NAMALWA (cell line): Measurements from ENCODE around the gene DENND2D.
A peak's percentile ranks its signal among the peaks of the same experiment; 100 is the strongest.

Experiments
- DNase-seq: peaks from one replicate; pipeline ENCODE4 v3.0.0-alpha.2; 2015; ENCODE audit warnings: low spot score

Gene DENND2D

DNA sequence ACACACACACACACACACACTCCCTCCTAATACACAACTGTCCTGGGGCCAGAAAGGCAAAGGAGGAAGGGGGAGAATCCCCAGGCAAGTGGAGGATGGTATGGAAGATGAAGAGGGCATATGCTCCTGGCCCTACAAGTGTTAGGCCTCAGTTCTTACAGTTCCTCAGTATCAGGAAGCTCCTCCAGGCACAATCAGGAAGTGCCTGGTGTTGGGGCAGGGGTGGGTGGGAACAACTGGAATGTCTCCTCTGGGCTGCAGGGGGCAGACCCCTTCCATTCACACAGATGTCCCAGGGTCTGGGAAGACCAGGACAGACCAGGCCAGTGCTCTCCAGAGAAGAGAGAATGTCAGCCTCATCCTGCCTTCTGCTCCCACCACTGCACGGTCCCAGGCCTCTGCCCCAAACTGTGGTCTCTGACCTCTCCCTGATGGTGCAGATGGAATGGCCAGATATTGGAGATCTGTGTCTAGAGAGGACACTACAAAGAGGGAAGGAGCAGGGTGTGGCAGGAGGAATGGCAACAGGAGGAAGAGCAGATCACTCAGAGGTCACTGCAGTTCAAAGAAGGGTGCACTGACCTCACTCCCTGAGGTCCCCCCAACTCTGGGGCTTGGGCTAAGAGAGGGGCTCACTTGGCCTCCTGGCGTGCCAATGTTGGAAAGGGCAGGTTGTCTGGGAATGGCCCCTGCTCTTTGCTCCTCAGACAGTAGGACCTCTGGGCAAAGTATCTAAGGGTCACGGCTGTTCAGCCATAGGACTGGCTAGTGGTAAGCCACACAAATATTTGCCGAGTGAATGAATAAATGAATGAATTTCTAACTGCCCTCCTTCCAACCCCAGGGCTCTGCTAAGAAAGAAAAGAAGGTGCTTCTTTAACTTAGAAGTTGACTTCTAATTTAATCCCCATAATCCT, 2.5 kb upstream of the DENND2D start:
- no peak for DNase-seq

DNA sequence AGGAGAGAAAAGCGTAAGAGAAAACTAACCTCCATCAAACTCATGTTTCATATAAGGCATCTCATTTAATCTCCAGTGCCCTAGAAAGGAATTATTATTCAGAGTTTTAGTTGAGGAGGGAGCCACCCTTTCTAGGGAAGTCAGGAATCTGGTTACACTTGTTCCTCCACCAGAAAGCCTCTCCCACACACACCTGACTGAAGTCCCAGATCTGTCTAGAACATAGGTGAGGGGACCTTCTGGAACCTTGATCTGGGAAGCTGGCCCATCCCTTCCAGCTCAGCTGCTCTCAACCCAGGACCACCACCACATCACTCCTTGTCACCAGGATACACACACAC, 1.9 kb upstream of the DENND2D start:
- no peak for DNase-seq

DNA sequence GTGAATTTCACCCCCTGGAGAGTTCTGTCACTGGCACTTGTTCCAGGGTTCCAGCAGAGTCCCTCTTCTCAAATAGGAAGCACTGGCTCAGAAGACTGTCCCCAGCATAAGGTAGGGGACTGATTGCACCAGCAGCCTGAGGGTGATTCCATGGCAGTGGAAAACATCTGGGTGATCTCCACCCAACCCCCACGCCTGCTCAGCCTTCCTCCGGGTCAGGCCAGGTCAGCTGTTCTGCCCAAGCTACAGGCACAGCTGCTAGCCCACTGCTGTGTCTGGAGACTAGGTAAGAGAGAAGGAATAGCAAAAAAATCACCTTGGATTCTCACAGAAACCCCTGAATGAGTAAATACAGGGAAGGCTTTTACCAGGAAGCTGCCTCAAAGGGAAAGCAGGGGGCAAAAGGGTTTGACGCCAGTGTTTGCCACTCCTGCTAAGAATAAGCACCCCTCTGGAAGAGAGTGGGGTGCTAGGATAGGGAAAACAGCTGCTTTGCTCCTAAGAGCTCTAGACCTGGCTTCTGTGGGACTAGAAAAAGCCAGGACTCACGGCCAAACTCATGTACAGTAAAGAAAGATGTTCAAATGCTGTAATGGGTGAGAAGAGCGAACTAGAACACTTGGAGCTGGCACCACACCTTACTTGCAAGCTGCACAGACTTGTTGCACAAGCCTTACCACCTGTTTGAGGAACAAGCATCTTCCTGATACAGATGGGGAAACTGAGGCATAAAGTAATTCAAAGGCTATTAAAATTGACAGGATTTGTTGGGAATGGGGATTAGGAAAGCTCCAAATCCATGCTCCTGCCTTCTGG, 1.0 kb upstream of the DENND2D start:
- no peak for DNase-seq

DNA sequence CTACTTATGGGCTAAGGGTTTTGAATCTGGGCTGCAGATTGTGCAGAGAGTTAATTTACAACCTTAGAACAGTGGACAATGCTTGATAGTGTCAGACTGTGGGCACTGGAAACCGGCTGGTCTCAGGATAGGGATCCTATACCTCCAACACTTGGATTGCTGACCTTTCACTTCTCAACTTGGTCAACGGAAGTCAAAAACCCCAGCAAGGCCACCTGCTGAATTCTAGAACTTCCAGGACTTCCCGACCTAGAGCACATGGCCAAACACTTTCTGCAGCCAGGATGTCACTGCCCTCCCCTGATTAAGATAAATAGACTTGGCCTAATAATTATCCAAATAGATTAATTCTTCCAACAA, 336 bp upstream of the DENND2D start:
- DNase-seq, result no peak

DNA sequence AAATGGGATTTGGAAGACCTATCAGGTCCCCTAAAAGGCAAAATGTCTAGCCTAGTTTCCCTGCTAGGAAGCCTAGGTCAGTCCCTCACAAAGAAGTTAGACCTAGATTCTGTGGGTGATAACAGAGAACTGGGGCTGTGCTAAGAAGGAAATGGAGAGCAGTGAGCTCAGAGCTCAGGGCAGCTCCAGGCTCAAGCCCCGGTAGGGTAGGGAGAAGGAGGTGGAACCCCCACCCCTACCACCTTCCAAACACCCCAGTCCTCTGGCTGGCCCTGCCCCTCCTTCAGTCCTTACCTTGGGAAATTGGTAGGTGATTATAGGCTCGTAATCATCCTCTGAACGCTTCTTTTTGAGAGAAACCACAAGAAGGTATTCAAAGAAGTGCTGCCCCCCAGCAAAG, 1.1 kb downstream of the DENND2D start:
- no peak for DNase-seq

DNA sequence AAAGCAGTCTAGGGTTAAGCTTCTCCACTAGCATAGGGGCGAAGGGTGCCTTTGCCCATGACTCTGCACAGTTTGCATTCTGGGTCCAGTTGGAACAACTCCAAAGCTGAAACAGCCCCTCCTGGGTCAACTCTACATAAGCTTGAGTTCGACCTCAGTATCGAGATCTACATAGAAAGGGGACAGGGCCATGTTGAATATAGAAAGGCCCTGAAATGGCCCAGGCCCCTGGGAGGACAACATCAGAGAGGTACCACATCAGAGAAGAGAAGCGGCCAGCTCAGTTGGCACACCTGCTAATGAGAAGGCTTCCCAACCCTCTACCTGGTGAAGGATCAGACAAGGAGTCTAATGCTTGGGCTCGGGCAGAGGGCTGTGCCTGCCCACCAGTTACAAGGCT, 1.6 kb downstream of the DENND2D start:
- no peak for DNase-seq

DNA sequence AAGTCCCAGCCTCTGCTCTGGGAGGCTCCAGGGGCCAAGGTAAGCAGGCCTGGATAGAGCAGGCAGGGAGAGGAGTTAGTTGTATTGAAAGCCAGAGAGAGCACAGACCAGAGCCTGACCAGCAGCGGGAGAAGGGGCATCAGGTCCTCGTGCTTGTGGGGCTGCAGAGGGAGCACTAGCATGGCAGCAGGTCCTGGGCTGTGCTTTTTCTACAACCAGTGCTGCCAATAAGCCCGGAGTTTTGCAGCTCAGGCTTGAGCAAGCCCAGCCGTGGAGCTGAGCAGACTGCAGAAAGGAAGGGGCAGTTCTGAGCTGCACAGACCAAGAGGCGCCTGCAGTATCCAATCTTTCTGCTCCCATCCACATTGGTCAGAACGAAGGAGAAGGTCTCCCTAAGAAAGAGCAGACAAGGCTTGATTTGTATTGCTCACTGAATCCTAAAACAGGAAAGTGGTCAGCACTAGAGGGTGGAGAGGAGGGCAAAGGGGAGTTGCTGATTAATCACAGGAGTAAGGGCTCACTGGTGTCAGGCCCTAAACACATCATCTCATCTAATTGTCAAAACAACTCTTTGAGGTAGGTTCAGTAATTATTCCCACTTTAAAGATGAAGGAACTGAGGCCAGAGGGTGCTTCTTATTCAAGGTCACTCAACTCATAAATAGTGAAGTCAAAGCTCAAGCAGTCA, 2.7 kb downstream of the DENND2D start:
- DNase-seq, result peak; percentile 56

DNA sequence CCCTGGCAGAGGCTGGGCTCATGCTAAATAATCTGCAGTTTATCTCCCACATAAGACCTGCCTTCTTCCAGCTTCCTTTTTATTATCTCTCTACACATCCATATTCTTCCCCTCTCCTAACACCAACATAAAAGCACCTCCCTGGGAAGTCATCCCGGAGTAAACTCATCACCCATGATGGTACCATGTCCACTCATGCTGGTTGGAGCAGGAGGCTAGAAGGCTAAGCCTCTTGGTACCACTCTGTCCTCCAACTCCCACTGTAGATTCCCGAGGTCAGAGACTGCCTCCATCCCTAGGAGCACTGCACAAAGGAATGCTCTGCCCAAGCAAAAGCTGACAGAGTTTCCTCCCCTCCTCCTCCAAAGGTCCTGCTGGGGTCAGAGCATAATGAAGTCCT, 4.2 kb downstream of the DENND2D start:
- DNase-seq, result no peak

DNA sequence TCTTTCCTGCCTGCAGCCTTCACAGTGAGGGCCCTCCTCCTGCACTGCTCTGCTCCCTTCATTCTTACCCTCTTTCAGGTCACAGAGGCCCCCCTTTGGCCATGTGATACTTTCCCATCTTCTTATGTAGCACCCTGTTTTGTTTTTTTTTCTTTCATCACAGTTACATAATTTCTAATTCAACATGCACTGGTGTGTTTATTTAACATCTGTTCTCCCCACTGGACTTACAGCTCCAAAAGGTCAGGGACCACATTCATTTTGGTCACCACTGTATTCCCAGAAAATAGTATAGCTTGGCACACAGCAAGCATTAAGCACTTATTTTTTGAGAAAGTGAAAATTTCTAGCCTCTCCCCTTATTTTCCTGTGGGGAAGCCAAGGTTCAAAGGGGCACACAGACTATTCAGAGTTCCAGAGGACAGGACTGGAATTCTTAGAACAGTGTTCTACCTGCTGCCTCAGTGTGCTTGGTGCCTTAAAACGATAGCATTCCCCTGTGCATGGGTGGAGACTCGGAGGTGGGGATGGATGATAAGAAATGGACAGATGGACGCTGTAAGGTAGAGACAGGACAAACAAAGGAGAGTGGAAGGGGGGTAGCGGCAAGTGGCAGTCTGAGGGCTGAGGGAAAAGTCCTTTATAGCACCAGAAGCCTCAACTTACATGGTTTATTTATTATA, 5.3 kb downstream of the DENND2D start:
- DNase-seq, result no peak

DNA sequence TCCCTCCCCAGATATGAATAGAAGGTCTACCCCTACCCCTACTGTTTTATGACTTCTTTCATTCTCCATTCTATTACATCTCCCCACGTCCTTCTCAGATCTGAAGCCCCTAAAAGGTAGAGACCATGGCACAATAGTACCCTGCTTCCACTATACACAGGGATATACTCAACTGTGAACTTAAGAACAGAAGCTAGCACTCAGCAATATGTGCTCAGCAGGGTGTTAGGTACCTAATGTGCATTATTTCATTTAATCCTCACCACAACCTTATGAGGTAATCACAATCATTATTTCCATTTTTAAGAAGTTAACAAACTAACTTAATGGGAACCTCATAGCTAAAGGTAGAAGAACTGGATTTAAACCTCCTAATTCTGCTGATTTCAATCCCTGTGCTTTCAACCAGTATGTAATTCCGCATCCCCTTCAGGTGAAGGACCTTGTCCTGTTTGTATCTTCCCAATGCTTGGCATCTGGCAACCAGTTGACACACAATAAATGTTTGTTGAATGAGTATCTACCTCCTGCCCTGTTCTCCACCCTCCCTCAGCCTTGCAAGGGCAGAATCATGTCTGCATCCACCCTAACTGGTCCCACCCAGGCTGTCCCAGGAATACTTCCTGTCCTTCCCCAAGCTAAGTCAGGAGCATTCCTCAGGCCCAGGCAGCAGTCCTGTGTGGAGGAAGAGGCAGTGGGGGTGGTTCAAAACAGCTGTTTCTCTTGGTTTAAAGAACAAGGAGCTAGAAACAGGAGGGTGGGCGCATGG, 6.5 kb downstream of the DENND2D start:
- no peak for DNase-seq

DNA sequence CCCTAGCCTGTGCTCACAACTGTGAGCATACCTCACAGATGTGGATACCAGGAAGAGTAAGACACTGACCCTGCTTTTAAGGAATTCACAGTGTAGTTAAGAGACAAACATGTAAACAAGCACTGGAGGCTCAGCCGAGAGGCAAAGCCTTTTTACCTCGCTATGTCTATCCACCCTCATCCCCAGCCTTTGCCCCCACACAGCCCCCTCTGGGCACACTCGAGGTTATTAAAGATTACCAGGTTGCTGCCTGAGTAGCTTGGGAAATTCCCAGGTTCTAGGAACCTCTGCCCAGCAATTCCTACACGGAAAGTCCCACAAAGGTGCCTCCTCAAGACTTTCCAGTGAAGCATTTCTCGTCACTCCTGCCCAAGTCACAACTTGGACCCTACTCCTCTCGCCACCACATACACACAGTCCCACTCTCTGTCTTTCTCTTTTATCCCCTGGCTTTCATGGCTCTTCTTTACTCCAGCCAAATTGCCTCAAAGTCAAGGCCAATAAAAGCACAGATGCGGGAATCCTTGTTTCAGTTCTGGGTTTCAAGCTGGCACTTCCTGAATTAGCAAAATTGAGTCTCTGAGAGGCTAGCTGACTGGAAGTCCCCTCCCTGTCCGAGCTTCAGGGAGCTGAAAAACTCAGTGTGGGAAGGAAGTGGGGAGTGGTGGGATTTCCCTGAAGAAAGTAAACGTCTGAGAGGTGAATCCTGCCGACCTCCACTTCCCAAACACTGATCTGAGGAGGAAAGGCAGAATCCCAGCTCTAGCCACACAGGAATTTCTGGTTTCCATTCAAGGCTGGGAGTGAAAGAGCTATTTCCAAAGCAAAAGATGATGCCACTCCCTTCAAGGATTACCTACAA, 7.6 kb downstream of the DENND2D start:
- DNase-seq, result no peak

DNA sequence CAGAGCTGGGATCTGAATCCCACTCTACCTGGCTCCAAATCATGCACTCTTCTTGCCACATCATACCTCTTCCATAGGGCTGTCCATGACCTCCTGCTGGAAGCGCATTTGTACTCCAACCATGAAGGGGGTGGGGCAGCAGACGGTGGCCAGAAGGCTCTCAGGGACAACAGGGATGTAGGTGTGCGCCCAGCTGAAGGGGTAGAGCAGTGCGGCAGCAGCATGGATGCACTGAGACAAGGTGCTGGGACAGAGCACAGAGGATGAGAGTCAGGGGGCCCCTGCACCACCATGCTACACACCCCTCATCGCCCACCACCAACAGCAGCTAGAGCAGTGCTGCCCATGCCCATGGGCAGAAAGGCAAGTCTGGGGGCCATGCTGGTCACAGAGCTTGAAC, 8.4 kb downstream of the DENND2D start:
- DNase-seq, result no peak

DNA sequence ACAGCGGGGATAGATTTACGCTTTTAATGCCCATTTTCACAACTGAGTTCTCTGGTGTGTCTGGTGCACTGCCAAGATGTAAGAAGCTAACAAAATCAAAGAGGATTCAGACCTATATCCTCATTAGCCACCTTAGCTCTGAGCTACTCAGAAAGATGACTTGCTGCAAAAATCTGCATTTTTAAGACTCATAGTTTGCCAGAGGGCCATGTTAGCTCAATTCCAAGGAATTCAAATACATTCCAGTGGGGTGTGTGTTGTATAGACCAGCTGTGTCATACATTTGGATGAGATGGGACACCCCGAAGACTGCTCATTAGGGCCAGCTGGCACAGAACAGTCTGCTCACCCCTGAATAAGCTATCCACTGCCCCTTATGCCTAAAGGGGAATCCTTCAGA, 8.9 kb downstream of the DENND2D start:
- DNase-seq, result no peak

DNA sequence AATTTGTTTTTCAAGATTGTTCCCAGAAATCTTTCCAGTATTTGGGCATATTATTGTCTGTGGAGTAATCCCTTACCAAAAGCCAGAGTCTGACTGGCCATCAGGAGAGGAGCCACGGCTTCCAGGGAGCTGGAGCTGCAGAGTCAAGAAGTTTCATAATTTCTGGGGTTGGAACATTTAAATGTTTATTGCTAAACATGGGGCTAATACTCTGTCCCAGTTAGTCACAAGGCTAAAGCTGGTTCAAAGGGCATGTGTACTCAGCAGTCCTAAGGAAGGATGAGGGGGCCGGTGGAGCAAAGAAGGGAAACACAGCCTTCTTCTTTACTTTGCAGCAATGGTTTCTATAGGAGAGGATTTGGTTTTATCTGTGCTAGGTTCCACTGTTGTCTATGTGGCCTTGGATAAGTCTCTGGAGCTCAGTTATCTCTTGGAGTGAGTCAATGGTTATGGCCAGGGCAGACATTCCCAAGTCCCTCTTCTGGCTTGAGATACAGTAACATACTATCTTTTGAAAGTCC, 9.5 kb downstream of the DENND2D start:
- no peak for DNase-seq

DNA sequence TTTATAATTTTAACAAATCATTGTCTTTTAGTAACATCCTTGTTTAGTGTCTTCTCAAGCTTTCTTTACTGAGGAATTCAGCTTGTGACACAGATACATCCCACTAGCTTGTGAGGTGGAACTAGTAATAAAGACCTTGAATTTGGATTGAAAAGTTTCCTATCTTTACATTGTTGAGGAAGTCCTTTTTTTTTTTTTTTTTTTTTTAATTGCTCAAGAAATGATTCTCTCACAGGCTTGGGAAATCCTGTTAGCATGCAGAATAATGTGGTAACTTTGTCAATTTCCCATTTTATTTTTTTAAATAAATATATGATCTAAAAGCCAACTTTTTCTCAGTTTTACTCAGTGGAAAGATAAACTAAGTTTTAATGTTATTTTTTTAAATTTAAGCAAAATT, 15.8 kb downstream of the DENND2D start:
- no peak for DNase-seq

DNA sequence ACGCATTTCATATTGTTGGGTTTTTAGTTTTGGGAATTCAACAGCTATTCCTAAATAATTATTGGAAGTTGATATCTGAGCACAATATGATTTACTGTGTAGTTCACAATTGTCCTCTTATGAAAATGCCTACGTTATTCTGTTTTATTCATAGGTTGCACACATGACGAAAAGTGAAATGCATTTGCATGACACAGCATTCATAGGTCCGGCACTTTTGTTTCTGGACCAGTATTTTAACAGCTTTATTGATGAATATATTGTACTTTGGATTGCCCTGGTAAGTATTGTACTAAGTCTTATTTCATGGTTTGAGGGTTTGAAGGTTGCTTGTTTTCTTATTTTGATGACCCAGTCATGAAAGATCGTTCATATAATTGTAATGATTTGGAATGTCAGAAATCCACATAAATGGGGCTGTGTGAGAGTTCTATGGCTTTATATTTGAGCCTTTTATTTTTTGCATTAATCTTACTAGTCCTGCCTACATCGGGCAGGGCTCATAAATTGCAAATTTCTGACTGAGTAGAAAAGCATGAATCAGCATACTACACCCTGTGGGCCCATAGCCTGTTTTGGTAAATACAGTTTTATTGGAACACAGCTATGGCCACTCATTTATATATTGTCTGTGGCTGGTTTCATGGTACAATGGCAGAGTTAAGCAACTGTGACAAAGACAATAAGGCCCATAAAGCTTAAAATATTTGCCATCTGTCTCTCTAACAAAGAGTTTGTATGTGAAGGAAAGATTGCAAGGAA, 17.0 kb downstream of the DENND2D start:
- DNase-seq, result no peak

DNA sequence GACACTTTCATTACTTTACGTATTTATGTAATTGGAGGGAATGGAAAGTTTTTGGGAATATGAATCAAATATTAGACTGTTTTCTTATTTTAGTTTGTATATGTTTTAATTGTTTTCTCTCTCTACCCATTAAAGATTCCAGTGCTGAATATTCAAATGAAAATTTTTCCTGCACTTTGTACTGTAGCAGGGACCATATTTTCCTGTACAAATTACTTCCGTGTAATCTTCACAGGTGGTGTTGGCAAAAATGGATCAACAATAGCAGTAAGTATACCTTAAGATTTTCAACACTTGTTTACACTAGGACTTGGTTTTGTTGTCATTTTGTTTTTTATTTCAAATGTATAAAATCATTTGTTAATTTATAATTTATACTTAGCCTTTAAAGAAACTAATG, 18.4 kb downstream of the DENND2D start:
- no peak for DNase-seq

DNA sequence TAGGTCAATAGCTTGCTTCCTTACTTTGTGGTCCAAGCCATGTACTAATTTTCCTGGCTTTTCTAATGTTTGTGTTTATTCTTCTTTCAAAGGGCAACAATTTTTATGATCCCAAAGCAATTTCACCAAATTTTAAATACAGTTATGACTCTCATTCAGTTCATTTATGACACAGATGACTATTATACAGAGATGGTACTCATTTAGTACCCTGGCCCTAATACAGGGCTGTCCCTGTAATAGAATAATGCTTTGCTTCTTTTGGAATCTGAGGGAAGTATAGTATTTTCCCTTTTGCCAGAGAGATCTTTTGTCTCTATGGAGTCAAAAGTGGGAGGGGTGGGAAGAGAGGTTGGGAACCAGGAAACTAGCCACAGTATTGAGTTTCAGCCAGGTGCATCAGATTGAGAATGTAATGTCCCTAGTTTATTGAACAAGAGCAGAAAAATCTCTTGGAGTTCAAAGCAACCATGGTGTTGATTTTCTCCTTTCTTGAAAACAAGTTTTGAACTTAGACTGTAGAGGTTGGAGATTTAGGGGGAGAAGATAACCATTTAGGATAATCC, 20.4 kb downstream of the DENND2D start:
- no peak for DNase-seq

DNA sequence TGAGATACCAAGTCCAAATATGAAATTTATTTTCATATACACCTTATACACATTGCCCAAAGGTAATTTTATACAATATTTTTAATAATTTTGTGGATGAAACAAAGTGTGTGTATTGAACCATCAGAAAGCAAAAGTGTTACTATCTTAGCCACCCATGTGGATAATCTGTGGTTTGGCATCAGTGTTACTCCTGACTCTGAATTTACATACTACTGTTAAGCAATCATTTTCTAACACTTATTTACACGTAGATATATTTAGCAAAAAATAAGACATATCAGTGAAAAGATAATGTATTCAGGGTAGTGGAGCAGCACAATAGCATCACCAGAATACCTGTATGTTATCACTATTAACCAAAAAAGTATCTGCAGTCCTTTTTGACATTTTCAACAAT, 23.8 kb downstream of the DENND2D start:
- peak; percentile 13 for DNase-seq
